HCT116 (cell line): Measurements from ENCODE around the gene TRDMT1. TPM values are rescaled to one million over a fixed set of nuclear protein-coding genes. Genes with fewer than 3 reads are reported as not detected.

Experiments
- ATAC-seq: fragments of 200-7000 bp; cut with Tn5 transposase; 2 replicates; pipeline ENCODE4 v1.9.1; 2020; ENCODE audit warnings: mild to moderate bottlenecking, moderate library complexity
- BruUV-seq: library from RNA; stranded (reverse); fragments of 400-500 nt; replicated peaks from 2 replicates; lab custom pipeline; 2021; lab: Mats Ljungman, UMichigan
- CTCF ChIA-PET: fragments of 300-600 bp; sonication (Branson Sonifier 250); formaldehyde crosslinking; loops from one replicate; lab custom pipeline; 2021; ENCODE audit warnings: antibody characterized with exemption; lab: Charles Lee
- POLR2A ChIA-PET: fragments of 300-600, 350-600 bp; sonication (Branson Sonifier 250); formaldehyde crosslinking; loops from one replicate; lab custom pipeline; 2021; ENCODE audit warnings: antibody characterized with exemption; lab: Charles Lee
- RAD21 ChIA-PET, 2 experiments: fragments of 300-600 bp; sonication (Branson Sonifier 250); formaldehyde crosslinking; loops; one replicate each; lab custom pipeline; 2023; ENCODE audit warnings: low total read pairs in 2 of 2; ENCODE audit not compliant: uncharacterized antibody in 2 of 2, unreplicated experiment in 2 of 2, low non-redundant PET in 1 of 2; lab: Charles Lee
- DNase-seq: peaks from one replicate; pipeline ENCODE4 v3.0.0-alpha.2; 2010; ENCODE audit warnings: low read depth, low spot score
- H2AFZ ChIP-seq: fragments of 200-600 bp; shearing (Covaris generic), sonication (generic); 2 replicates; pipeline ENCODE4 v1.6.1; 2017; ENCODE audit warnings: low read depth, mixed run types, mixed read lengths, antibody characterized with exemption, low read length; ENCODE audit not compliant: poor library complexity, severe bottlenecking
- H3K27ac ChIP-seq: 2 replicates; pipeline ENCODE4 v1.5.1; 2012; ENCODE audit warnings: low read depth, low read length
- H3K27me3 ChIP-seq: fragments of 200-600 bp; sonication (generic); 2 replicates; pipeline ENCODE4 v1.6.1; 2016; ENCODE audit warnings: mixed run types, low read length, mixed read lengths; ENCODE audit not compliant: insufficient read depth
- H3K36me3 ChIP-seq, 2 experiments: fragments of 200-500 bp in 1 of 2; fragments of 200-600 bp in 1 of 2; sonication (Bioruptor generic) in 1 of 2; sonication (generic) in 1 of 2; 2 replicates each; pipeline versions ENCODE4 v1.5.1 to v1.6.1; 2014 to 2016; ENCODE audit warnings: low read length in 2 of 2, inconsistent platforms in 1 of 2, mixed read lengths in 1 of 2, mixed run types in 1 of 2; ENCODE audit not compliant: insufficient read depth in 2 of 2, control insufficient read depth in 1 of 2
- H3K4me1 ChIP-seq, 2 experiments: fragments of 200-600 bp in 1 of 2; sonication (generic) in 1 of 2; 2 replicates each; pipeline versions ENCODE4 v1.5.1 to v1.6.1; 2012 to 2017; ENCODE audit warnings: low read length in 2 of 2, inconsistent platforms in 1 of 2, mild to moderate bottlenecking in 1 of 2, mixed read lengths in 1 of 2, mixed run types in 1 of 2, moderate library complexity in 1 of 2; ENCODE audit not compliant: insufficient read depth in 2 of 2, control insufficient read depth in 1 of 2
- H3K4me2 ChIP-seq: fragments of 200-600 bp; sonication (generic); 2 replicates; pipeline ENCODE4 v1.6.1; 2017; ENCODE audit warnings: mixed run types, low read length, mixed read lengths
- H3K4me3 ChIP-seq, 2 experiments: fragments of 200-600 bp in 1 of 2; sonication (generic) in 1 of 2; replicated peaks in 1 of 2; 2 replicates each; pipeline ENCODE4 v1.5.1; 2011 to 2016; ENCODE audit warnings: low read length in 2 of 2, control low read depth in 1 of 2, low read depth in 1 of 2, mild to moderate bottlenecking in 1 of 2, mixed read lengths in 1 of 2, mixed run types in 1 of 2
- H3K79me2 ChIP-seq: fragments of 200-600 bp; sonication (generic); 2 replicates; pipeline ENCODE4 v1.6.1; 2017; ENCODE audit warnings: mild to moderate bottlenecking, mixed run types, low read length, moderate library complexity, mixed read lengths; ENCODE audit not compliant: insufficient read depth
- H3K9ac ChIP-seq: fragments of 200-600 bp; sonication (generic); 2 replicates; pipeline ENCODE4 v1.6.1; 2016; ENCODE audit warnings: low read length, mixed read lengths
- H3K9me2 ChIP-seq: fragments of 200-600 bp; sonication (generic), shearing (Covaris generic); 2 replicates; pipeline ENCODE4 v1.6.1; 2017; ENCODE audit warnings: mixed run types, mild to moderate bottlenecking, moderate library complexity; ENCODE audit not compliant: insufficient read depth
- H3K9me3 ChIP-seq, 2 experiments: fragments of 200-500 bp in 1 of 2; fragments of 200-600 bp in 1 of 2; sonication (Bioruptor generic) in 1 of 2; sonication (generic) in 1 of 2; 2 replicates each; pipeline ENCODE4 v1.6.1; 2014 to 2017; ENCODE audit warnings: low read length in 2 of 2, mixed read lengths in 2 of 2, inconsistent platforms in 1 of 2, low read depth in 1 of 2, mild to moderate bottlenecking in 1 of 2, mixed run types in 1 of 2, moderate library complexity in 1 of 2; ENCODE audit not compliant: control insufficient read depth in 1 of 2, insufficient read depth in 1 of 2
- H4K20me1 ChIP-seq: fragments of 200-600 bp; sonication (generic), shearing (Covaris generic); 2 replicates; pipeline ENCODE4 v1.6.1; 2017; ENCODE audit warnings: mixed run types, mild to moderate bottlenecking, moderate library complexity; ENCODE audit not compliant: insufficient read depth
- CEBPB ChIP-seq: IDR thresholded peaks from 2 replicates; pipeline ENCODE4 v1.6.1; 2012; ENCODE audit warnings: low read depth
- EGR1 ChIP-seq: IDR thresholded peaks from 2 replicates; pipeline ENCODE4 v1.6.1; 2012; ENCODE audit warnings: low read depth
- ELF1 ChIP-seq: IDR thresholded peaks from 2 replicates; pipeline ENCODE4 v1.6.1; 2012; ENCODE audit warnings: low read depth, borderline replicate concordance
- EZH2phosphoT487 ChIP-seq: fragments of 200-600 bp; IDR thresholded peaks from 2 replicates; pipeline ENCODE4 v1.6.1; 2018; ENCODE audit warnings: antibody characterized with exemption, borderline replicate concordance
- FOSL1 ChIP-seq: IDR thresholded peaks from 2 replicates; pipeline ENCODE4 v1.6.1; 2012; ENCODE audit warnings: low read depth
- JUND ChIP-seq: IDR thresholded peaks from 2 replicates; pipeline ENCODE4 v1.6.1; 2012
- POLR2AphosphoS5 ChIP-seq: IDR thresholded peaks from 2 replicates; pipeline ENCODE4 v1.6.1; 2011; ENCODE audit warnings: mild to moderate bottlenecking, low read depth, low read length, moderate library complexity
- RAD21 ChIP-seq: IDR thresholded peaks from 2 replicates; pipeline ENCODE4 v1.6.1; 2012; ENCODE audit warnings: low read depth, mild to moderate bottlenecking
- REST ChIP-seq: IDR thresholded peaks from 2 replicates; pipeline ENCODE4 v1.6.1; 2012; ENCODE audit warnings: low read depth
- YY1 ChIP-seq: IDR thresholded peaks from 2 replicates; pipeline ENCODE4 v1.6.1; 2011; ENCODE audit warnings: low read length, low read depth, moderate library complexity, mild to moderate bottlenecking; ENCODE audit not compliant: insufficient replicate concordance; ENCODE audit errors: extremely low read depth
- ZFX ChIP-seq: fragments of 450-650 bp; IDR thresholded peaks from 2 replicates; pipeline ENCODE4 v1.6.1; 2017
- ZNF274 ChIP-seq: fragments of 200-500 bp; sonication (Bioruptor generic); IDR thresholded peaks from 2 replicates; pipeline ENCODE4 v1.6.1; 2014; ENCODE audit warnings: mild to moderate bottlenecking, low read depth, low read length, inconsistent platforms
- intact Hi-C: fragments of 100-400 bp; cut with micrococcal nuclease; formaldehyde crosslinking; loops from 2 replicates; pipeline ENCODE4 v1.10.0; 2022
- total RNA-seq: library from RNA; stranded (reverse); gene quantifications from one replicate; pipeline ENCODE4 v1.2.1, GENCODE V29; 2021; ENCODE audit not compliant: unreplicated experiment
- TF ChIP-seq, protein P1 (sequence below): IDR thresholded peaks from 2 replicates; pipeline ENCODE4 v1.6.1; 2012
- TF ChIP-seq, protein P2 (sequence below), 3 experiments: fragments of 200-600 bp in 1 of 3; sonication (generic) in 1 of 3; IDR thresholded peaks in 2 of 3; conservative IDR thresholded peaks in 1 of 3; 2 replicates each; pipeline ENCODE4 v1.5.1; 2012 to 2017; ENCODE audit warnings: low read depth in 2 of 3, low read length in 2 of 3, antibody characterized with exemption in 1 of 3, borderline replicate concordance in 1 of 3, control low read depth in 1 of 3, mild to moderate bottlenecking in 1 of 3, mixed read lengths in 1 of 3, mixed run types in 1 of 3, moderate library complexity in 1 of 3; ENCODE audit not compliant: insufficient read depth in 1 of 3

The TRDMT1 gene
- total RNA-seq, 1 experiment from 2014 or later, result 8.6 TPM

GRCh38 chr10:17154116-17154515 is 47.4 kb downstream of the TRDMT1 start:
- DNase-seq (no peak), ATAC-seq (no peak)
- no peaks in the 10 kb centered on the region for H3K9me3 ChIP-seq
- RAD21 ChIA-PET, result no interaction called here
- TF ChIP-seq YY1 (no peak), JUND (no peak), POLR2AphosphoS5 (no peak), ZFX (no peak), EZH2phosphoT487 (no peak)
- TF ChIP-seq, protein P1, sequence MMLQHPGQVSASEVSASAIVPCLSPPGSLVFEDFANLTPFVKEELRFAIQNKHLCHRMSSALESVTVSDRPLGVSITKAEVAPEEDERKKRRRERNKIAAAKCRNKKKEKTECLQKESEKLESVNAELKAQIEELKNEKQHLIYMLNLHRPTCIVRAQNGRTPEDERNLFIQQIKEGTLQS, result no peak
- H3K9ac ChIP-seq, result no peak overlapping the region
- intact Hi-C loops, result no loop called here
- no peak overlapping the region for H3K4me2 ChIP-seq
- H3K79me2 ChIP-seq, result no peaks in the 10 kb centered on the region
- H3K9me2 ChIP-seq, result no peaks in the 10 kb centered on the region
- no peak overlapping the region for H2AFZ ChIP-seq
- H3K36me3 ChIP-seq, result no peaks in the 10 kb centered on the region
- BruUV-seq, result no TSS peak
- POLR2A ChIA-PET, result no interaction called here
- no peak overlapping the region for H3K4me3 ChIP-seq
- no peaks in the 10 kb centered on the region for H3K27me3 ChIP-seq
- no peaks in the 10 kb centered on the region for H3K4me1 ChIP-seq
- CTCF ChIA-PET, result no interaction called here
- no peaks in the 10 kb centered on the region for H4K20me1 ChIP-seq
- H3K27ac ChIP-seq, result no peak overlapping the region

DNA sequence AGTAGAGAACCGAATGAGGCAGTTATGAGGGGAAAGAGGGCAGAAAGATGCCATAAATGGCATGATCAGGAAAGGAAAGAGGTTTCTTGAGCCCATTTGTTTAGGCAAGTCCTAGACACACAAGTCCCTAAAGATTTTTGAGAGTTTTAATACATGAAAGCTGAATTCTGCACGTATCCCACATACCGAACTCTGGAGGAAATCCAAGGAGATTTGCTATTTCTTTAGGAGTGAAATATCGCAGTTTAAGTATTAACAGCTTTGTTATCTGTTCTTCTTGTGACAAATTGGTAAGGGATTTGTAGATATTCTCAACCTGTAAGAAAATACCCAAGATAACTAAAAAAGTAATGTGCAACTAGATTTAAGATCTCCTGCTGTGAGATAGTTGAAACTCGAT is 48.2 kb downstream of the TRDMT1 start:
- no peak overlapping the region for H3K9ac ChIP-seq
- no peaks in the 10 kb centered on the region for H3K9me2 ChIP-seq
- H2AFZ ChIP-seq, result no peak overlapping the region
- no peak overlapping the region for H3K4me2 ChIP-seq
- no peaks in the 10 kb centered on the region for H4K20me1 ChIP-seq
- ChIA-PET RAD21 (no interaction called here), CTCF (no interaction called here), POLR2A (no interaction called here)
- no peaks in the 10 kb centered on the region for H3K79me2 ChIP-seq
- no peaks in the 10 kb centered on the region for H3K9me3 ChIP-seq
- H3K36me3 ChIP-seq, result no peaks in the 10 kb centered on the region
- no peak overlapping the region for H3K27ac ChIP-seq
- intact Hi-C loops, result no loop called here
- DNase-seq (no peak), ATAC-seq (no peak)
- BruUV-seq, result no TSS peak
- H3K27me3 ChIP-seq, result no peaks in the 10 kb centered on the region
- H3K4me1 ChIP-seq, result no peaks in the 10 kb centered on the region
- no peak overlapping the region for H3K4me3 ChIP-seq
- no peak for TF ChIP-seq EGR1
- no peak for TF ChIP-seq RAD21
- TF ChIP-seq REST, result no peak
- TF ChIP-seq, protein P1, result no peak
- no peak for TF ChIP-seq JUND
- no peak for TF ChIP-seq POLR2AphosphoS5
- TF ChIP-seq FOSL1, result no peak
- no peak for TF ChIP-seq EZH2phosphoT487
- no peak for TF ChIP-seq ZNF274
- TF ChIP-seq ELF1, result no peak
- TF ChIP-seq, protein P2, sequence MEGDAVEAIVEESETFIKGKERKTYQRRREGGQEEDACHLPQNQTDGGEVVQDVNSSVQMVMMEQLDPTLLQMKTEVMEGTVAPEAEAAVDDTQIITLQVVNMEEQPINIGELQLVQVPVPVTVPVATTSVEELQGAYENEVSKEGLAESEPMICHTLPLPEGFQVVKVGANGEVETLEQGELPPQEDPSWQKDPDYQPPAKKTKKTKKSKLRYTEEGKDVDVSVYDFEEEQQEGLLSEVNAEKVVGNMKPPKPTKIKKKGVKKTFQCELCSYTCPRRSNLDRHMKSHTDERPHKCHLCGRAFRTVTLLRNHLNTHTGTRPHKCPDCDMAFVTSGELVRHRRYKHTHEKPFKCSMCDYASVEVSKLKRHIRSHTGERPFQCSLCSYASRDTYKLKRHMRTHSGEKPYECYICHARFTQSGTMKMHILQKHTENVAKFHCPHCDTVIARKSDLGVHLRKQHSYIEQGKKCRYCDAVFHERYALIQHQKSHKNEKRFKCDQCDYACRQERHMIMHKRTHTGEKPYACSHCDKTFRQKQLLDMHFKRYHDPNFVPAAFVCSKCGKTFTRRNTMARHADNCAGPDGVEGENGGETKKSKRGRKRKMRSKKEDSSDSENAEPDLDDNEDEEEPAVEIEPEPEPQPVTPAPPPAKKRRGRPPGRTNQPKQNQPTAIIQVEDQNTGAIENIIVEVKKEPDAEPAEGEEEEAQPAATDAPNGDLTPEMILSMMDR (IDR thresholded peaks at IDR 0.05 in 2 of 3, conservative IDR thresholded peaks at IDR 0.05 in 1 of 3; ENCODE audit: borderline replicate concordance in 1 of 3, insufficient read depth in 1 of 3, low read depth in 2 of 3, low read length in 2 of 3), result no peak
- TF ChIP-seq YY1, result no peak
- no peak for TF ChIP-seq CEBPB
